DOHH2 (cell line): ENCODE results near the gene FHOD3.

Experiments
- CTCF ChIP-seq: fragments of 200-600 bp; sonication (generic); IDR thresholded peaks from one replicate; pipeline ENCODE4 v1.5.1; 2014; ENCODE audit warnings: antibody characterized with exemption, mild to moderate bottlenecking, low read depth, low read length; ENCODE audit not compliant: poor library complexity, severe bottlenecking
- EZH2phosphoT487 ChIP-seq: fragments of 200-600 bp; sonication (generic); IDR thresholded peaks from 2 replicates; pipeline ENCODE4 v1.6.1; 2017; ENCODE audit warnings: borderline replicate concordance, mild to moderate bottlenecking, antibody characterized with exemption, low read length, moderate library complexity, mixed read lengths

GRCh38 chr18:36505665-36506064, 208.2 kb downstream of the FHOD3 start:
- TF ChIP-seq CTCF (no peak), EZH2phosphoT487 (no peak)
